Cardiac muscle cell (in vitro differentiated cells and primary cell): ENCODE data around the gene MCTP2. TPM values are rescaled to one million over a fixed set of nuclear protein-coding genes. Genes with fewer than 3 reads are reported as not detected.

Experiments used
- DNase-seq, 2 donors: peaks; one replicate each; pipeline versions ENCODE4 v3.0.0 to v3.0.0-alpha.2; 2010 to 2017; ENCODE audit warnings: low read depth in 1 of 2, low spot score in 1 of 2
- H3K27ac ChIP-seq: fragments of 200-600 bp; sonication (generic); 2 replicates; pipeline ENCODE4 v1.5.1; 2016
- H3K27me3 ChIP-seq: fragments of 200-600 bp; sonication (generic); 2 replicates; pipeline ENCODE4 v1.6.0; 2016; ENCODE audit warnings: control low read depth
- H3K36me3 ChIP-seq: fragments of 200-600 bp; sonication (generic); 2 replicates; pipeline ENCODE4 v1.5.1; 2016; ENCODE audit warnings: control low read depth
- H3K4me1 ChIP-seq: fragments of 200-600 bp; sonication (generic); 2 replicates; pipeline ENCODE4 v1.8.1; 2017; ENCODE audit warnings: low read depth, mild to moderate bottlenecking, mixed run types
- H3K4me3 ChIP-seq: fragments of 200-600 bp; sonication (generic); 2 replicates; pipeline ENCODE4 v1.5.1; 2016; ENCODE audit warnings: mild to moderate bottlenecking
- H3K9me3 ChIP-seq: fragments of 200-600 bp; sonication (generic); 2 replicates; pipeline ENCODE4 v1.5.1; 2017; ENCODE audit warnings: low read depth, mild to moderate bottlenecking, control low read depth
- polyA plus RNA-seq: library from polyadenylated mRNA; unstranded; fragments of >200 nt; fragmentation: Nextera tagmentation; extraction: Ambion mirVana; gene quantifications from 2 replicates; pipeline ENCODE4 v1.2.1, GENCODE V29; 2016
- total RNA-seq: library from RNA; depleted of rRNA; stranded (reverse); fragments of >200 nt; gene quantifications from 2 replicates; pipeline ENCODE4 v1.2.3, GENCODE V29; 2016
- TF ChIP-seq, protein P1 (sequence below): IDR thresholded peaks from 2 replicates; pipeline ENCODE4 v1.5.1; 2012; ENCODE audit warnings: low read depth, mild to moderate bottlenecking, low read length

Gene MCTP2
- total and polyA plus RNA-seq, 2 experiments from 2014 or later = 0.34 to 0.83 TPM

DNA sequence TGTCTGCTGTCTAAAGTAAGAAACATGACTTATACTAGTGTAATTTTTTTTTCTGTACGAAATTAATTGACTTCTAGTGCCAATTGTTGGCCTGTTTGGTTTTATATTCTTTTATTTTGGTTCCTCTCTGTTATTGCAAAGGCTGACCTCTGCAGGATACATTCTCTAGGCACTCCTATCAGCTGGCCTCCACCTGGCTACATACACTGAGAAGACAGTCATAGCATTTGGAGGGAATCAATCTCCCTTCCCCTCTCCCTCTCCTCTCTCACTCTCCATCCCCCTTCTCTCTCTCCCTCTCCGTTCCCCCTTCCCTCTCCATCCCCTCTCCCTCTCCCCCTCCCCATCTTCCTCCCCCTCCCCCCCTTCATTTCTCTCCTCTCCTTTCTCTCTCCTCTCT is 116.7 kb downstream of the MCTP2 start:
- no peaks in the 10 kb centered on the region for H3K9me3 ChIP-seq
- H3K4me3 ChIP-seq = no peak overlapping the region
- DNase-seq = no peak
- H3K36me3 ChIP-seq = no peaks in the 10 kb centered on the region
- H3K4me1 ChIP-seq = no peaks in the 10 kb centered on the region
- no peak overlapping the region for H3K27ac ChIP-seq
- no peaks in the 10 kb centered on the region for H3K27me3 ChIP-seq
- TF ChIP-seq, protein P1, sequence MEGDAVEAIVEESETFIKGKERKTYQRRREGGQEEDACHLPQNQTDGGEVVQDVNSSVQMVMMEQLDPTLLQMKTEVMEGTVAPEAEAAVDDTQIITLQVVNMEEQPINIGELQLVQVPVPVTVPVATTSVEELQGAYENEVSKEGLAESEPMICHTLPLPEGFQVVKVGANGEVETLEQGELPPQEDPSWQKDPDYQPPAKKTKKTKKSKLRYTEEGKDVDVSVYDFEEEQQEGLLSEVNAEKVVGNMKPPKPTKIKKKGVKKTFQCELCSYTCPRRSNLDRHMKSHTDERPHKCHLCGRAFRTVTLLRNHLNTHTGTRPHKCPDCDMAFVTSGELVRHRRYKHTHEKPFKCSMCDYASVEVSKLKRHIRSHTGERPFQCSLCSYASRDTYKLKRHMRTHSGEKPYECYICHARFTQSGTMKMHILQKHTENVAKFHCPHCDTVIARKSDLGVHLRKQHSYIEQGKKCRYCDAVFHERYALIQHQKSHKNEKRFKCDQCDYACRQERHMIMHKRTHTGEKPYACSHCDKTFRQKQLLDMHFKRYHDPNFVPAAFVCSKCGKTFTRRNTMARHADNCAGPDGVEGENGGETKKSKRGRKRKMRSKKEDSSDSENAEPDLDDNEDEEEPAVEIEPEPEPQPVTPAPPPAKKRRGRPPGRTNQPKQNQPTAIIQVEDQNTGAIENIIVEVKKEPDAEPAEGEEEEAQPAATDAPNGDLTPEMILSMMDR = no peak

DNA sequence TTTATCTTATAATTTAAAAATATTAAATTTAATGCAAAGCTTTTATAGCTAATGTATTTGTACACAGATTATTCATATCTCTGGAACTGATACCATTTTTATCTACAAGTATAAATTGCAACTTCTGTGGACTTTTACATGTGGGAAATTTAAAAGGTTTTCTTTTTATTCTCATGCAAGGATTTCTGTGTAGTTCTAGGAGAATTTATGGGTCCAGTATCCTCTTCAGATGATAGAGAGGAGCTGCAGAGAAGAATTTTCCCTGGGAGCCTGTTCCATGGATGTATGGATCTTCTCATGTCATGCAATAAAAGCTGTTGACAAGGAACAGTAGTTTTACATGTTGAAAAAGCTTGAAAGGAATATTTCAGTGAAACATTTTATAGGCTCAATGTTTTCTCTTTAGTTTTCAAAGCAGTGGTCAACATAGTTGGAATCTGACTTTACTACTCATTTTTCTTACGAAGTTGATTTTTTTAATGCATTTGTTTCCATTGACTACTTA is 119.7 kb downstream of the MCTP2 start:
- no peak for DNase-seq
- TF ChIP-seq, protein P1 = no peak
- H3K4me1 ChIP-seq = no peaks in the 10 kb centered on the region
- no peaks in the 10 kb centered on the region for H3K27me3 ChIP-seq
- H3K4me3 ChIP-seq = no peak overlapping the region
- no peaks in the 10 kb centered on the region for H3K36me3 ChIP-seq
- H3K9me3 ChIP-seq = no peaks in the 10 kb centered on the region
- no peak overlapping the region for H3K27ac ChIP-seq

DNA sequence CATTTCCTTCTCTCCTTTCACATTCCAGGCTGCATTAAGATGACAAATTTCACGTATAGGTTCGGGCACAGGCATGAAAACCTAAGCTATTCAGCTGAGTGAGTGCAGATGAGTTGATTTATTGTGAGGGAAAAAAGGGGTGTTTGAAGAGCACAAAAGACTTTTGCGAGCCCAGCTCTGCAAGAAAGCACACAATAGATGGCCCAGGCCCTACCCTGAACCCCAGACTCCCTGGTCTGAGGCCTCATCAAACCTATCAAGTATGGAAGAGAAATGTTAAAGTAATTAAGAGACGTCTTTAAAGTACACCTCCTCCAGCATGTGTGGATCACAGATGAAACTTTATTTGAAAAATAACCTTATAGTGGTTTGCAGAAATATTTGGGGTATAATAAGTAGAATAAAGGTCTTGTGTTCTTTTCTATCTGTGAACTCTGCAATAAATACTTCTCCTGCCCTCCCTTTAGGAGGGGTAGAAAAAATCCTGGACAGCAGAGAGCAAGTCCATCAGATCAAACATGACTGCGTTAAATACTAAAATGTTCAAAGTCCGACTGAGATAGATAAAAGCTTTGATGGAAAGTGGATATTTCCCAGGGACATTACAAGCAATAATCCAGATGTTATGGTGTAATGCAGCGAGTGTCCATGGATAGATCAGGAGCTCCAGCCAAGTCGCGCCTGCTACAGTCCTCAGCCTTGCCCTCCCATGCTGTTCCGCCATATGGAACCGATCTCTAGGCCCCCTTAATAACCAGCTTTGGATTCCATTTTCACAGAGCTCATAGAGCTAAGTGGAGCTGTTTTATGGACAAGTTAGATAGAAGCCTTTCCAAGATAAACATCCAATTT is 121.5 kb downstream of the MCTP2 start:
- no peak overlapping the region for H3K4me3 ChIP-seq
- peak in 1 of 2 donors; percentile 40 for DNase-seq
- TF ChIP-seq, protein P1 = no peak
- H3K36me3 ChIP-seq = no peaks in the 10 kb centered on the region
- H3K9me3 ChIP-seq = no peaks in the 10 kb centered on the region
- no peaks in the 10 kb centered on the region for H3K4me1 ChIP-seq
- no peak overlapping the region for H3K27ac ChIP-seq
- no peaks in the 10 kb centered on the region for H3K27me3 ChIP-seq

DNA sequence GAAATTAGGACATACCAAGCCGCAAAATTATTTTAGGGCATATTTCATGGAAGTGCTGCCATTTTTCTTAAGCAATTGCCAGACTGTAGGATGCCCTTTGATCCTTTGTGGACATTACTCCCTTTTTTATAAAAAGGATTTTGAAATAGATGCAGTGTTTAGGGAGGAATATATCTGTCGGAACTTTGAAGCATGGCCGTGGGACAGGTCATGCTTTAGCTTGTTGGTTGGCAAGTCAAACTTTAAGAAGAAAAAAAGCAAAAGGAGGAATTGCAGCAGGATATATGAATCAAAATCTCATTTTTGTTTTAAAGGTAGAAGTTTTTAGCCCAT is 122.1 kb downstream of the MCTP2 start:
- TF ChIP-seq, protein P1 = no peak
- DNase-seq = no peak
- Histone ChIP-seq H3K27me3 (no peaks in the 10 kb centered on the region), H3K27ac (no peak overlapping the region), H3K36me3 (no peaks in the 10 kb centered on the region), H3K4me3 (no peak overlapping the region), H3K9me3 (no peaks in the 10 kb centered on the region), H3K4me1 (no peaks in the 10 kb centered on the region)

DNA sequence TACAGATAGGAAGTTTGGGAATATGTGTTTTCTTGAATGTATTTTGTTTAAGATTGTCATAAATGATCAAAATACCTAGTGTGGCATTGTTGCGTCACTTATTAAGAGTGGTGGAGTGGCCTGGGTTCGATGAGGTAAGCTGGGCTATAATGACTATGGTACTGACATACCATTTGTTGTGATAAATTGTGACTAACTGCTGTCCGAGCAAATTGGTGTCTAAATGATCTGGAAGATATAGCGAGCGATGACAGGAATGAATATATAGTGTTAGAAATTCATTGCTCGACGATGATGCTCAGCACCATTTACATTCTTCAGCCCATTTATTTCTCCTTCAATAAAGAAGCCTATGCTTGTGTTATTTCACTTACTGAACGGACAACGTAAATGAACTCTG is 123.3 kb downstream of the MCTP2 start:
- Histone ChIP-seq H3K4me1 (no peaks in the 10 kb centered on the region), H3K9me3 (no peaks in the 10 kb centered on the region), H3K4me3 (no peak overlapping the region), H3K27ac (no peak overlapping the region), H3K36me3 (no peaks in the 10 kb centered on the region), H3K27me3 (no peaks in the 10 kb centered on the region)
- no peak for DNase-seq
- TF ChIP-seq, protein P1 = no peak
